Loucy (cell line): ENCODE data around the gene HERC3.

Experiments
- CTCF ChIP-seq: fragments of 200-600 bp; sonication (generic); conservative IDR thresholded peaks from 2 replicates; pipeline ENCODE4 v1.5.1; 2014; ENCODE audit warnings: mild to moderate bottlenecking, antibody characterized with exemption, low read length
- EZH2phosphoT487 ChIP-seq: fragments of 200-600 bp; IDR thresholded peaks from 2 replicates; pipeline ENCODE4 v1.6.1; 2018; ENCODE audit warnings: antibody characterized with exemption, mild to moderate bottlenecking, moderate library complexity, borderline replicate concordance

DNA sequence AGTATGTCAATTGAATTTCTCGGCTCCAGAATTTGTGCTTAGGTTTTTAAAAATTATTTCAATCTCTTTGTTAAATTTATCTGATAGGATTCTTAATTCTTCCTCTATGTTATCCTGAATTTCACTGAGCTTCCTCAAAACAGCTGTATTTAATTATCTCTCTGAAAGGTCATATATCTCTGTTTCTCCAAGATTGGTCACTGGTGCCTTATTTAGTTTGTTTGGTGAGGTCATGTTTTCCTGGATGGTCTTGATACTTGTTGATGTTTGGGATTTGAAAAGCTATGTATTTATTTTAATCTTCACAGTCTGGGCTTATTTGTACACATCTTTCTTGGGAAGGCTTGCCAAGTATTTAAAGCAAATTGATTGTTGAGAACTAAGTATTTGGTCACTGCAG is 24.7 kb upstream of the HERC3 start:
- TF ChIP-seq CTCF (no peak), EZH2phosphoT487 (no peak)
